GM18907 (cell line): ENCODE results near the gene ATG9B.
"Not testable (repeated sequence)": the region's sequence is repeated elsewhere in the genome, so short reads cannot be mapped to it uniquely, and the experiment has no call there.

ENCODE experiments used
- ATAC-seq: cut with Tn5 transposase; IDR thresholded peaks from one replicate; pipeline ENCODE4 v1.9.1; 2021; ENCODE audit warnings: mild to moderate bottlenecking, moderate library complexity; ENCODE audit not compliant: unreplicated experiment

The ATG9B gene

DNA sequence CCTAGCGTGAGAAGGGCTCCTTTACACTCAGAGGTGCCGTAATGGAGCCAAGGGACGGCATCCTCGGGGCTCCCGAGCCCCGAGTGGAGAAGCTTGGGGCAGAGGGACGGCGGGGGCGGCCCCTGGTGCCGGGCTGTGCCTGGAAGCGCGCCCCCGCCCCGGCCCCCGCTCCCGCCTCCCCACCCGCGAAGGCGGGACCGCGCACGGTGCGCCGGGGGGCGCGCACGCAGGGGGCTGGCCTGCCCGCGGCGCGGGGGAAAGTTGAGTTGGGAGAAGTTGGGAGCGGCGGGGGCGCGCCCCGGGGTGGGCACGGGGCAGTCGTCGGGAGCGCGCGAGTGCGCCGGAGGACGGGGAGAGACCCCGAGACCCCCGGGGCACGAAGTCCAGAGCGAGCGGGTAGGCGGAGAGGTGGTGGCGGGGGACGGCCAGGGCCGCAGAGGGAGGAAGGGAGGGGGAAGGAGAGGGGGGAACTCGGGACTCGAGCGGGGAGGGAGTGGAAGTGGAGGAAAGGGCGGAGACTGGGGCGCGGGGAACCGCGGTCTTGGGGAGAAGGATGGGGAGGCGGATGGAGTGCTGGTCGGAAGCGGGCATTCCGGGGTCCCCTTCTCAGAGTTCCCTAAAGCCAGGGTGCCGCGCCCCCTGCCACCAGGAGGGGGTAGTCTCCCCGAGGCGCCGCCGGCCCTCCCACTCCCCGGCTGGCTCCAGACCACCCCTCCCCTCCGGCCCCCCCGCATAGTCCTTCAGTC lies 35.2 kb upstream of the ATG9B start, which contains the start of gene SLC4A2:
SLC4A2 (plus strand) TSS at position 223 of the 746 bp plus-strand sequence. CDS start 2,399 bp downstream, outside the sequence.
- ATAC-seq = peak; percentile 30

- ATAC-seq = no peak
These were observed 34.6 kb upstream of the ATG9B start for GRCh38 chr7:151058781-151059366.

- peak; percentile 90 for ATAC-seq
These were observed 33.9 kb upstream of the ATG9B start for GRCh38 chr7:151057989-151058780.

DNA sequence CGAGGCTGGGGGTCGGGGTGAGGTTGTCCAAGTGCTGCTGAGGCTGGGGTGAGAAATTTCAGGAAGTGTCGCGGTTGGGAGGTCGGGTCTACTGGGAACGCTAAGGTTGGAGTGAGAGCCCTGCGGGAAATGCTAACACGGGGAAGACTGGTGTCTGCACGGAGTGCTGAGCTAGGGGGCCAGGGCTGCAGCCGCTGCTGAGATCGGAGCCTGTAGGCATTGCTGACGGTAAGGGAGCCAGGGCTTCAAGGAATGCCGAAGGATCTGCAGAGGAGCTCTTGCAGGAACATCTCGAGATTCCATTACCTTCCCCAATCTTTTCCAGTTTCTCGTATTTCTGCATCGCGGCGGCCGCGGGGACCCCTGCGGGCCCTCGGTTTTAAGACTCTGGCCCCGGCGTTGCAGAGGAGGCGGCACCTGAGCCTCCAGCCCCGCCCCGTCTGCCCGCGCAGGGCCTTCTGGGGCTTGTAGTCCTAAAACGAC lies 33.3 kb upstream of the ATG9B start, which contains the start of gene CDK5:
CDK5 (minus strand) TSS at position 392 of the 483 bp plus-strand sequence; CDS start at position 343, 49 bp downstream.
- peak; percentile 7 for ATAC-seq

GRCh38 chr7:151056666-151057505 lies 32.6 kb upstream of the ATG9B start:
- no peak for ATAC-seq

- ATAC-seq = no peak
These were observed 32.0 kb upstream of the ATG9B start for GRCh38 chr7:151056283-151056665.

DNA sequence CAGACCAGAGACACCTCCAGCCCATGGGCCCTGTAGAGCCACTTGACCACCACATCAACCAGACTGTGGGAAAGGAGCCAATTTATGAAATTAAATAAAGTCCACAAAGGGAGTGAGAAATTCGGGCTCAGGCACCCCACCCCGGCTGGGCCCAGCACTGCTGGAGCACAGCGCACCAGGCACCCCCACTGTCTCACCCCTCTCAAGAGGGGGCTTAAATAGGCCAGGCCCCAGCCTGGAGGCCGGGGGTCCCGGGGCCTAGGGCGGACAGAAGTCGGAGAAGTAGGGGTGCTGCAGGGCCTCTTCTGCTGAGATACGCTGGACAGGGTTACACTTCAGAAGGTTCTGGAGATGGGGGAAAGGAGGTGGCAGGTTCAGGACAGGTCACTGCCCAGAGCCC lies 29.5 kb upstream of the ATG9B start:
- no peak for ATAC-seq

DNA sequence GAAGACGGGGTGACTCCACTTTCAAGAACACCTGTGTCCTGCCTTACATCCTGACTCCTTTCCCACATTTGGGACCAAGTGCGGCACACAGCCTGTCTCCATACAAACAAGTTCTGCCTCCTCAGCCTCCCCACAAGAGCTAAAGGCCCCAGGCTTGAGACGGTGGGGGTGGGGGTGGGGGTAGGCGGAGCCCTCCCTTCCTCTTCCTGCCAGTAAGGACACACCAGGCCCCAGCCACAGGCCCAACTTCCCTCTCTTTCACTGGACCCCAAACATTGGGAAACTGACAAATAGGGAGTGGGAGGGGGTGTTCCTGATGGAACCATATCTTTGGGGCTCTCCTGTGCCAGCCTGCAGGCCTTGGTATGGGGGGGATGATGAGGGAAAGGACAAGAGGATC lies 28.8 kb upstream of the ATG9B start:
- ATAC-seq = no peak

DNA sequence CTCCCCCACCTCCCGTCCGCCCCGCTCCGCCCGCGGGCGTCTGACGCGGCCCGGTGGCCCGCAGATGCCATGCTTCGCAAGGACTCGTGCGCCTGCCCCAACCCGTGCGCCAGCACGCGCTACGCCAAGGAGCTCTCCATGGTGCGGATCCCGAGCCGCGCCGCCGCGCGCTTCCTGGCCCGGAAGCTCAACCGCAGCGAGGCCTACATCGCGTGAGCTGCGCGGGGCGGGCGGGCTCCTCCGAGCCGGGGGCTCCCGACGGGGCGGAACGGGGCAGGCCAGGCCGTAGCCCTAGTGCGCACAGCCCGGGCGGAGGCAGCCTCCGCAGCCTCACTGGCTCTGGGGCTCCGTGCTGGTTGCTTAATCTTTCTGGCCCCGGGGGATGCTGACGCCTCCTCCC lies 26.8 kb upstream of the ATG9B start:
- no peak for ATAC-seq

DNA sequence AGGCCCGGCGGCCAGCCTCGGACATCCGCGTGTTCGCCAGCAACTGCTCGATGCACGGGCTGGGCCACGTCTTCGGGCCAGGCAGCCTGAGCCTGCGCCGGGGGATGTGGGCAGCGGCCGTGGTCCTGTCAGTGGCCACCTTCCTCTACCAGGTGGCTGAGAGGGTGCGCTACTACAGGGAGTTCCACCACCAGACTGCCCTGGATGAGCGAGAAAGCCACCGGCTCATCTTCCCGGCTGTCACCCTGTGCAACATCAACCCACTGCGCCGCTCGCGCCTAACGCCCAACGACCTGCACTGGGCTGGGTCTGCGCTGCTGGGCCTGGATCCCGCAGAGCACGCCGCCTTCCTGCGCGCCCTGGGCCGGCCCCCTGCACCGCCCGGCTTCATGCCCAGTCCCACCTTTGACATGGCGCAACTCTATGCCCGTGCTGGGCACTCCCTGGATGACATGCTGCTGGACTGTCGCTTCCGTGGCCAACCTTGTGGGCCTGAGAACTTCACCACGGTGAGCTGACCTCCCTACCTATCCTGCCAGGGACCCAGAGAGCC lies 24.7 kb upstream of the ATG9B start:
- no peak for ATAC-seq

DNA sequence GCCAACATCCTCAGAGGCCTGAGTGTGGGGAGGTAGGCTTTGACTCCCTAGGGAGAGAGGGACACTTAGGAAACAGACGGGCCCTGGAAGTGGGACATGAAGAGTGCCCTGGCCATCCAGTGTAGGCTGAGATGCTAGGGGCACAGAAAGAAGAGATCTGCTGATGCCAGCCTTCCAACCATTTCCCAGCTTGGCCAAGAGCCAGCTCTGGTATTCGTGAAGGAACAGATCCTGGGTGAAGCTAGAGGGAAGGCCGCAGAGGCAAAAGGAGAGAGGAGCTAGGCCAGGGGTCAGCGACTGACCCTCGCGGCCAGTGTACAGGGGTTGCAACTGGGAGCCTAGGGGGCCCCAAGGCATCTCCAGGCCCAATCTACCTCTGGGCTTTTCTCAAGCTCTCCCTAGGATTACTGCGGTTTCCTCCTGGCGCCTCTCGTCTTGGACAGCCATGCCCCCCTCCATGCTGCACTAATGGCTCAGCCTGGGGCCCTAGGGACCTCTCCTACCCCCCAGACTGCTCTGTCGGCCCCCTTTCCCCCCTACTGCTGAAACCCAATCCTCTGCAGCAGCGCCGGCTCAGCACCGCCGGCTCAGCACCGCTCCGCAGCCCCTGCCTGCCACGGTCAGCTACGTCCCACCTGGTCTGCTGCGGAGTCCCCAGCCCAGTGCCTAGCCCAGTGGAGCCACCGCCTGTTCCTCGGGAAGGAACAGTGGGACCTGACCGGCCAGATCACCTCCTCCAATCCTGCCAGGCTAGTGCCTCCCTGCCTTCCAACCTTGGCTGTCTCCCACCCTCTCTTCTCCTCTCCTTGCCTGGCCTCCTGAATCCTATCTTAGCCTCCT lies 23.9 kb upstream of the ATG9B start, which contains the start of gene ASIC3:
ASIC3 (plus strand) TSS at position 556 of the 840 bp plus-strand sequence. CDS start 355 bp downstream, outside the sequence.
- ATAC-seq = no peak

DNA sequence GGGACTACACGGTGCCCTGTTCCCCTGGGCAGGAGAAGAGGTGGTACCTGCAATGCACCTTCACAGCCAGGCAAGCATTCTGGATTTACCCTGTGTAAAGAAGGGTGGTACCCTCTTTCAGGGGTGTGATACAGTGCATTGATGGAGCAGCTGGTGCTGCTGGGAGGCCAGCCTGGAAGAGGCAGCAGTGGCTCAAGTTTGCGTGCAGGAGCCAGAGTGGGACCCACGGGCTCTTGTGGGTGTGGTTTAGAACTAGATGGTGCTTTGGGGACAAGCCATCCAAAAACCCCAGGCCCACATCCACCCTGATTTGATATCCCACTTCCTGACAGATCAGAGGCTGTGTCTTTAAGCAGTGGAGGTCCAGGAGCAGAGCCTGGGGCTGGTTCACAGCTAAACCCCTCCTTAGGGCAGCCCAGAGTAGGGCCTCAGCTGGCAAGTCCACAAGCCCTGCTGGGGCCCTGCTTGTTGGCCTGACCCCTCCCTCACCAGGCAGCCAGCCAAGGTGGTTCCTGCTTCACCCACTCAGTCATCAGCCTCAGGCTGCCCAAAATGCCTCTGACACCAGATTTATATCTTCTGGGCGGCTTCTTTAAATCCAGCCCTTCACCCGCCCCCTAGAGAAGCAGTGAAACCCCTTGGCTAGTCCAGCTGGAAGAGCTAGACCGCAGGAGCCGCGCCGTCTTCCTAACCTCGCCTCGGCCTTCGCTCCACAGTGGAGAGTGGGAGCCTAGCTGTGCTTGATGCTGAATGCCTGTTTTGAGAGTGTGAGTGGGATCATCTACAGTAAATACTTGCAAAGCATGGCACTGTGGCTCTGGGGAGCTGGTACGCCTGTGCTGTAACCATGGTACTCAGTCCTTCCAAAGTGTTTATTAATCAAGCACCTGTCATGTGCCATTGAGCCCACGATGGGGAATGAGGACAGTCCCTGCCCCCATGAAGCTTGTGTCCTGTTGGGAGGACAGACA lies 22.6 kb upstream of the ATG9B start:
- ATAC-seq = no peak

- no peak for ATAC-seq
These were observed 21.7 kb upstream of the ATG9B start for GRCh38 chr7:151045967-151046366.

DNA sequence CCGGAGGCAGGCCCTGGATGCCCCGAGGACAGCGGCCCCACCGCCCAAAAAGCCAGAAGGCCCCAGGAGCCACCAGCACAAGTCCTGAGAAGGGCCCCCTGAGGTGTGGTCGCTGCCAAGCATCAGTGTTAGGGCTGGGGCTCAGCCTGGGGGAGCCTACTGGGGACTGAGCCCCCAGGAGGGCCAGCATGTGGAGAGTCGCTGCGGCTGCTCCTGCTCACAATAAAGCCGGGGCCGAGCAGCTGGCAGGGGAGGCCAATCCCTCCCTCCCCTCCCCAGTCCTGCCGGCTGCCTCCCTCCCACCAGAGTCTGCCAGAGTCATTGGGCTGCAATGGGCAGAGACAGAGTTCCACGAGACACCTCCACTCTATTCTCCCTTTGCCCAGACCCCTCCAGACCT lies 21.0 kb upstream of the ATG9B start:
- no peak for ATAC-seq

DNA sequence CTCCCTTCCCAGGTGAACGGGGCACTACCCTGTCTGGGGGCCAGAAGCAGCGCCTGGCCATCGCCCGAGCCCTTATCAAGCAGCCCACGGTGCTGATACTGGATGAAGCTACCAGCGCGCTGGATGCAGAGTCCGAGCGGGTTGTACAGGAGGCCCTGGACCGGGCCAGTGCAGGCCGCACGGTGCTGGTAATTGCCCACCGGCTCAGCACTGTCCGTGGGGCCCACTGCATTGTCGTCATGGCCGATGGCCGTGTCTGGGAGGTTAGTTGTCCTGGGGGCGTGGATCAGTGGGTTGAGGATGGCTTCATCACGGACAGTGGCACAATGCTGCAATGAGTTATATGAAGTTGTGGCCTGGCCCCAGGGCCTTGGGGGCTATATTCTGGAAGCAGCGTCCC lies 19.7 kb upstream of the ATG9B start:
- no peak for ATAC-seq

GRCh38 chr7:151043449-151043848 lies 19.2 kb upstream of the ATG9B start:
- ATAC-seq = not testable (repeated sequence)

DNA sequence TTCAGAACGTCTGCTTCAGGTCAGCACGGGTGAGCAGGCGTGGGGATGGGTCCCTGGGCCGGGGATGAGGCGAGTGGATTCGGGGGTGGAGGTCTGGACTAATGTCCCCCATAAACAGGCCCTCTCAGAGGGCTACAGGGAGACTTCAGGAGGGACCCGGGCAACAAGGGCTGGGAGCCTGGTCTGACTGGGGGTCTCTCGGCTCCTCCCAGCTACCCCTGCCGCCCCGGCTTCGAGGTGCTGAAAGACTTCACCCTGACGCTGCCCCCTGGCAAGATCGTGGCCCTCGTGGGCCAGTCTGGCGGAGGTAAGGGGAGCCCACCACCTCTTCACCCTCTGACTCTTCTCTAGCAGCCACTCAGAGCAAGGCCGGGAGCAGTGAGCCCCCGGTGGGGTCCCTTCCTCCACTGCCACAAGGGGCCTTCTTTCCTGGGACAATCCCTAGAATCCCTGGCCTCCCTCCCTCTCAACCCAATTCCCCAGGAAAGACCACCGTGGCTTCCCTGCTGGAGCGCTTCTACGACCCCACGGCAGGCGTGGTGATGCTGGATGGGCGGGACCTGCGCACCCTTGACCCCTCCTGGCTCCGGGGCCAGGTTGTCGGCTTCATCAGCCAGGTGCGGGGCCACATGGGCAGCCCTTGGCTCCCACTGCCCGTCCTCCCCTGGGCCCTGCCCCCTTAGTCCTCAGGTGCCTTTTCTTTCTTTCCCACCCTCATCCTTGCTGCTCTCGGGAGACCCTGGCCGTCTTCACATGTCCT lies 16.5 kb upstream of the ATG9B start:
- no peak for ATAC-seq
